ENCODE data around the gene AFM.
"Not testable (repeated sequence)": the region's sequence is repeated elsewhere in the genome, so short reads cannot be mapped to it uniquely, and the experiment has no call there.

The AFM gene

GRCh38 chr4:73507541-73507940 is 26.0 kb downstream of the AFM start:
- no peak for DNase-seq

- DNase-seq: no peak
Observed at GRCh38 chr4:73508651-73509050, 27.1 kb downstream of the AFM start.

DNA sequence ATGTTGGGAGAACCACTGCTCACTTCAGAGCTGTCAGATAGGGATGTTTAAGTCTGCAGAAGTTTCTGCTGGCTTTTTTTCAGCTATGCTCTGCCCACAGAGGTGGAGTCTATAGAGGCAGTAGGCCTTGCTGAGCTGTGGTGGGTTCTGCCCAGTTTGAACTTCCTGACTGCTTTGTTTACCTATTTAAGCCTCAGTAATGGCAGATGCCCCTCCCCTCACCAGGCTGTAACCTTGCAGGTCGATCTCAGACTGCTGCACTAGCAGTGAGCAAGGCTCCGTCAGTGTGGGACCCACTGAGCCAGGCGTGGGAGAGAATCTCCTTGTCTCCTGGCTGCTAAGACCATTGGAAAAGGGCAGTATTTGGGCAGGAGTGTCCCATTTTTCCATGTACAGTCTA is 36.8 kb downstream of the AFM start:
- no peak for DNase-seq

- no peak for DNase-seq
Observed at GRCh38 chr4:73520821-73521220, 39.3 kb downstream of the AFM start.

GRCh38 chr4:73523126-73523525 is 41.6 kb downstream of the AFM start:
- no peak for DNase-seq

- no peak for DNase-seq
Observed at GRCh38 chr4:73525611-73526010, 44.1 kb downstream of the AFM start.

- no peak for DNase-seq
Observed at GRCh38 chr4:73527196-73527595, 45.7 kb downstream of the AFM start.

DNA sequence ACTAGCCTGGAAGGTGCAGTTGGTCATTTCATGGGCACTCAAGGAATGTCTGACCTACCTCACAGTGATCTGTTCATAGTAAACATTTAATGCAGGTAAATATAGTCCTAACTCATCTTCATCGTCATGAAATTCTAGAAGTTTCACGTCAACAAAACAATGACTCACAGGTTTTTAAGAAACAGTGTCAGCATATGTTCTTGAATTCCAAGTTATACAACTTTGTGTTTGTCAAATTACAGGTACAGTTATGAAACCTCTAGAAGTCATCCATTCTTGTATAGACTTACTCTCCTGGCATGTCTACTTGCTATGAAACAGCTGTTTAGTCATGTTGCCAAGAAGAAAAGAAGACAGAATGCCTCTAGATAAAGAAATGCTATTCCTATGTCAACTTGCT is 46.6 kb downstream of the AFM start:
- no peak for DNase-seq

DNA sequence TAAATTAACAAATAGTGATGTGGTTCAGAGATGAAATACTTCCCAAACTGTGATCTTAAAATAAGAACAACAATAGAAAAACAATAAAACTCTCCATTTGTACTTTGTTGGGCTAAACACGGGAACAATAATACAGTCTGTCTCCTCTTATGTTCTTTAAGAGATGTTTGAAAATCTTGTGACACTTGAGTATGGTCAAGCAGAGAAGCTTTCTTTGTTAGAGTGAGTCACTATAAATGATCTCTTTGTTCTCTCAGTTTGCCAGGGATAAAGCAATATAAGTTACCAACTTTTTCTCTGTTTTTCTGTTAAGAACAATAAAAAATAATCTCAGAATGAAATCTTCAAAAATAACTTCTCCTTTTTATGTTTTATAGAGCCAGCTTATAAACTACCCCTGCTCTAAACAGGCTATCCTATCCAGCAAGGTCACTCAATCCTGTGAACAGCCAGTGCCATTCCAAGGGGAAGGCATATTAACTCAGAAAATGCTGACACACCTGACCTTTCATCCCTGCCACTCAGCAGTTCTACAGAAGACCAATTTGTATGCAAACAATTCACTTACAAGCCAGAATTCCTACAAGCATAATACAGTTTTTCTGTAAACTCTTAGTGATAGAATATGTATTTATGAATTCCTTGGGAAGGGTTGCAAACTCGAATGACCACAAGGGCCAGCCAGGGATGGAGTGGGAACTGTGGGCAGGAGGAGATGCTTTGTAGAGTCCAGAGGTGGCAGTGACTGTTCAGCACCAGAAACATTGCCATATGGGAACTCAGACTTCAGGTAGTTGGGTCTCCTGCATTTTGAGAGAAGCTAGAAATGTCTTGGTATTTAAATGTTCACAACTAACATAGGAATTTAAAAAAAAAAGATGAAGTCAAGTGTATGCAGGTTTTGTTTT is 52.2 kb downstream of the AFM start:
- DNase-seq: no peak

DNA sequence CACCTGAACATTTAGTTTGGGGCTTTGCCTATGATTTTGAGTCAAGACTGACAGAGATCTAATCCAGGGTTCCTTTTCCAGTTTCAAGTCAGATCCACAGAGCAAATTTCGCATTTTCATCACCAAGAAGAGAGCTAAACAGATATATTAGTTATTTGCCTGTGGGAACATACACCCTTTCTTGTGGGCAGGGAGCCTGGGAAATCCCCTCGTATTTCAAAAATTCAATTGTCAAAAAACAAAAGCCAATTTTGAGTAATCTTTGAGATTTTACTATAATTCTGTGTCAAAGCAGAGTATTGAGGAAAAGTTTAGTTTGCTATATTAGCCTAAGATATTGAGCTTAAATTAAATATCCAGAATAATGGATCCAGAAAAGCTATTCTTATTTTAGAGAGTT is 56.6 kb downstream of the AFM start:
- DNase-seq: no peak

DNA sequence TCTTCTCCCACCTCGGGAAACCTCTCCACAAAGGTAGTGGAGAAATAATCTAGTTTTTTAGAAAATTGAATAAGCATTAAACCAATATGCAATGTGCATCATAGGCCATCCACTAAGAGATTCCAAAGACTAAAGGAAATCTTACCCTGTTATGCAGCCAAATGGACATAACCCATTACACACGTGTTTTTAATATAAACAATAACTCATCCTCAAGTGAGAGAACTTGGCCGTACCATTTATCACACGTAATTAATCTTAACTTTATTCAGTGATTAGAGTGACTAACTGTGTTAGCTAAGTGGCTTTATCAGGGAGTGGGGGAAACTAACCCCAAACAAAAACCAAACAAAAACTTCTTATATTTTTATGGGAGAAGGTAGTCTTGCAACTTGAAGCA is 57.8 kb downstream of the AFM start:
- no peak for DNase-seq

DNA sequence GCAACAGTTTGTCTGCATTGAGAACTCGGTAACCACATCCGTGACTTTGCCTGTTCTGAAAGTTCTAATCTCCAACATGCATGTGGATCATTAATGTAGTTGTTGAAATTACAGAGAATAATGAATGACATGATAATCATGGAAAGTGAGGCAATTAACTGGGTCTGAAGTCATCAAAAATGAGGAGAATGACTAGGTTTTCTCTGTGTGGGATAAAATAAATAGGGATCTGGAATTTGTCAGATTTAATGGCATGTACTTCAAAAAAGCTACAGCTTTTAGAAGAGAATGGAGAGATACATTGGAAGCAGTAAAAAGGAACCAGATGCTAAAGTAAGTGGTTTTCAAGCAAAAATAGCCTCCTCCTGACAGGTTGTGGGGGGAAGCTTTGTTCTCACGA is 59.3 kb downstream of the AFM start:
- no peak for DNase-seq

DNA sequence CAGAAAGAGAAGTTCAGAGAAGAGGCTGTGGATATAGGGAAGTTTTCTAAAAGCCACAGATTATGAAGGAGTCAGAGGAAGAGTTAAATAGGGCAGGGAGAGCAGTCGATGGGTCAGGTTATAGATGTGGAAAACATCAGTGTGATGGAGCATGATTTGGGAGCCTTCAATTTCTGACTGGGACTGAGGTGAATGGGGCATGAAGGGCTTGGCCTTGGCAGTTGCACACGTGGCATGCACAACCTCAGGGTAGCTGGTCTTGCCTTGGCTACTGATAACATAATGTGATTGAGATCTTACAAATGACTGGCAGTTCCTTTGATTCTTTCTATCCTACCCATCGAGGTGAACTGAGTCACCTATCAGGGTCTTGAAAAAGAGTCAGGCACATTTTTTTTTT is 59.7 kb downstream of the AFM start:
- DNase-seq: no peak

DNA sequence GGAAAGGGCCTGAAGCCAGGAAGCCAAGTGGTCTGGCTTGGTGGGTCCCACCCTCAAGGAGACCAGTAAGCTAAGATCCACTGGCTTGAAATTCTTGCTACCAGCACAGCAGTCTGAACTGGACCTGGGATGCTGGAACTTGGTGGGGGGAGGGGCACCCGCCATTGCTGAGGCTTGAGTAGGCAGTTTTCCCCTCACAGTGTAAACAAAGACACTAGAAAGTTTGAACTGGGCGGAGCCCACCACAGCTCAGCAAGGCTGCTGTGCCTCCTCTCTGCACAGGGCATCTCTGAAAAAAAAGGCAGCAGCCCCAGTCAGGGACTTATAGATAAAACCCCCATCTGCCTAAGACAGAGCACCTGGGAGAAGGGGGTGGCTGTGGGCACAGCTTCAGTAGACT is 63.1 kb downstream of the AFM start:
- no peak for DNase-seq

- DNase-seq: not testable (repeated sequence)
Observed at GRCh38 chr4:73550865-73551264, 69.3 kb downstream of the AFM start.

Data from stimulated activated naive CD4-positive, alpha-beta T cell (primary cell).